DND-41 (cell line): ENCODE data around the gene GPR42.

ENCODE experiments used
- CTCF ChIP-seq: IDR thresholded peaks from 2 replicates; pipeline ENCODE4 v1.5.1; 2012; ENCODE audit warnings: borderline replicate concordance, low read length, moderate library complexity, mild to moderate bottlenecking; ENCODE audit not compliant: poor library complexity, severe bottlenecking; ENCODE audit errors: extremely low read depth
- EZH2 ChIP-seq: IDR thresholded peaks from 3 replicates; pipeline ENCODE4 v1.6.1; 2012; ENCODE audit warnings: borderline replicate concordance, low read depth, mild to moderate bottlenecking, moderate library complexity, low read length, inconsistent platforms; ENCODE audit not compliant: severe bottlenecking

GRCh38 chr19:35409191-35409590 lies 38.3 kb downstream of the GPR42 start:
- TF ChIP-seq CTCF (no peak), EZH2 (no peak)
